Measurements from ENCODE around the gene EP400.
"Not testable (repeated sequence)": the region's sequence is repeated elsewhere in the genome, so short reads cannot be mapped to it uniquely, and the experiment has no call there.

DNA sequence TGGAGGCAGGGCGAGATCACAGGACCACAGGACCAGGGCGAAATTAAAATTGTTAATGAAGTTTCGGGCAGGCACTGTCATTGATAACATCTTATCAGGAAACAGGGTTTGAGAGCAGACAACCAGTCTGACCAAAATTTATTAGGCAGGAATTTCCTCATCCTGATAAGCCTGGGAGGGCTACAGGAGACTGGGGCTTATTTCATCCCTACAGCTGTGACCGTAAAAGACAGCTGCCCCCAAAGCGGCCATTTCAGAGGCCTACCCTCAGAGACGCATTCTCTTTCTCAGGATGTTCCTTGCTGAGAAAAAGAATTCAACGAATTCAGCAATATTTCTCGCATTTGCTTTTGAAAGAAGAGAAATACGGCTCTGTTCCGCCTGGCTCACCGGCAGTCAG is 97.9 kb downstream of the EP400 start:
- TF ChIP-seq, protein P1, sequence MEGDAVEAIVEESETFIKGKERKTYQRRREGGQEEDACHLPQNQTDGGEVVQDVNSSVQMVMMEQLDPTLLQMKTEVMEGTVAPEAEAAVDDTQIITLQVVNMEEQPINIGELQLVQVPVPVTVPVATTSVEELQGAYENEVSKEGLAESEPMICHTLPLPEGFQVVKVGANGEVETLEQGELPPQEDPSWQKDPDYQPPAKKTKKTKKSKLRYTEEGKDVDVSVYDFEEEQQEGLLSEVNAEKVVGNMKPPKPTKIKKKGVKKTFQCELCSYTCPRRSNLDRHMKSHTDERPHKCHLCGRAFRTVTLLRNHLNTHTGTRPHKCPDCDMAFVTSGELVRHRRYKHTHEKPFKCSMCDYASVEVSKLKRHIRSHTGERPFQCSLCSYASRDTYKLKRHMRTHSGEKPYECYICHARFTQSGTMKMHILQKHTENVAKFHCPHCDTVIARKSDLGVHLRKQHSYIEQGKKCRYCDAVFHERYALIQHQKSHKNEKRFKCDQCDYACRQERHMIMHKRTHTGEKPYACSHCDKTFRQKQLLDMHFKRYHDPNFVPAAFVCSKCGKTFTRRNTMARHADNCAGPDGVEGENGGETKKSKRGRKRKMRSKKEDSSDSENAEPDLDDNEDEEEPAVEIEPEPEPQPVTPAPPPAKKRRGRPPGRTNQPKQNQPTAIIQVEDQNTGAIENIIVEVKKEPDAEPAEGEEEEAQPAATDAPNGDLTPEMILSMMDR (IDR thresholded peaks at IDR 0.05), result not testable (repeated sequence)
- TF ChIP-seq POLR2A (IDR thresholded peaks at IDR 0.05), result not testable (repeated sequence)
